ENCODE results near the gene CTNND2.
A peak's percentile ranks its signal among the peaks of the same experiment; 100 is the strongest.

CTNND2 gene

DNA sequence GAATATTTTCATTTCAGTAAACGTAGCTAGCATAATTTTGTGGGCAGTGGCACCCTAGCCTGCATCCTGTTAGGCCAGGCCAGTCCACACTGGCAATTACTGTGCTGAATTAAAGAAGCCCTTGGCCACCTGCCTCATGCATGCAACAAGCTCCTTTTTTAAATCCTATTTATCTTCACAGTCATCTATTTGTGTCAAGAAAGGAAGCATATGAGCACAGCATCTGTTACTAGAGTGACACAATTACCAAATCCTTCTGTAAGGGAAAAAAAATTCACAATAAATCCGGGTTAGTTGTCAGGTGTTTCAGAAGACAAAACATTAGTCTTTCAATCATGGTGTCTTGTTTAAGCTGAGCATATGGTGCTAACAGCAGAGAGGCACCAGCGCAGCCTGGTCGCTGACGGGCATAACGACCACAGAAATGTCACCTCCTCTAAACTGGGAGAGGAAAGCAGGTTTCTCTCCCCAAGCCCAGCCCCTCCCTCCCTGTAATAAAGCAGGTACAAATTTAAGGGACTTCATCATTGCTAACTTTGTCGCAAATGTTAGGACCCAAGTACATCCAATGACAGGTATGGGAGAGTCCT lies 520.6 kb downstream of the CTNND2 start:
- H3K27ac ChIP-seq = peak overlapping the region; percentile 85
- H3K4me3 ChIP-seq (ENCODE audit: low read depth, low read length) = peak overlapping the region; percentile 63
- H3K27me3 ChIP-seq (ENCODE audit: insufficient read depth, low read depth, severe bottlenecking) = no peaks in the 10 kb centered on the region
- H3K36me3 ChIP-seq = peaks cover 22% of the 10 kb centered on the region
- H3K9me3 ChIP-seq (ENCODE audit: severe bottlenecking) = no peaks in the 10 kb centered on the region
- TF ChIP-seq, protein P1, sequence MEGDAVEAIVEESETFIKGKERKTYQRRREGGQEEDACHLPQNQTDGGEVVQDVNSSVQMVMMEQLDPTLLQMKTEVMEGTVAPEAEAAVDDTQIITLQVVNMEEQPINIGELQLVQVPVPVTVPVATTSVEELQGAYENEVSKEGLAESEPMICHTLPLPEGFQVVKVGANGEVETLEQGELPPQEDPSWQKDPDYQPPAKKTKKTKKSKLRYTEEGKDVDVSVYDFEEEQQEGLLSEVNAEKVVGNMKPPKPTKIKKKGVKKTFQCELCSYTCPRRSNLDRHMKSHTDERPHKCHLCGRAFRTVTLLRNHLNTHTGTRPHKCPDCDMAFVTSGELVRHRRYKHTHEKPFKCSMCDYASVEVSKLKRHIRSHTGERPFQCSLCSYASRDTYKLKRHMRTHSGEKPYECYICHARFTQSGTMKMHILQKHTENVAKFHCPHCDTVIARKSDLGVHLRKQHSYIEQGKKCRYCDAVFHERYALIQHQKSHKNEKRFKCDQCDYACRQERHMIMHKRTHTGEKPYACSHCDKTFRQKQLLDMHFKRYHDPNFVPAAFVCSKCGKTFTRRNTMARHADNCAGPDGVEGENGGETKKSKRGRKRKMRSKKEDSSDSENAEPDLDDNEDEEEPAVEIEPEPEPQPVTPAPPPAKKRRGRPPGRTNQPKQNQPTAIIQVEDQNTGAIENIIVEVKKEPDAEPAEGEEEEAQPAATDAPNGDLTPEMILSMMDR (IDR thresholded peaks at IDR 0.05; ENCODE audit: low read depth, low read length) = no peak
- DNase-seq = peak; percentile 82

DNA sequence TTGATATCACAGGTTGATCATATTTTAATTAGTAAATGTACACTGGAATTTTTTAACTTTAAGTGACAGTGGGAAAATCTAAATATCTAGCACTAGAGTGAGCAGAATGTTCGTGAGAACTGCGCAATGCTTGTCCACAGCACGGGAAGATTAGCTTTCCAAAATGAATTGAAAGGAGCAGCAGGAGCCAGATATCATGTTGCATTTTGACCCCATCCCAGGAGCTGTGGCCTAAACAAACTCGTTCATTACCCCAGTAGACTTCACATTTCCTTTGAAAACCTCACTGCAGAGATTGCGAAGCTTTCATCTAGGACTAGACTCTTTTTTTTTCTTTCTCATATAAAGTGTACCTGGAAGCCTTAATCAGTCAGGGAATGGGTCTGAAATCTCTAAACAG lies 525.8 kb downstream of the CTNND2 start:
- no peak for DNase-seq

DNA sequence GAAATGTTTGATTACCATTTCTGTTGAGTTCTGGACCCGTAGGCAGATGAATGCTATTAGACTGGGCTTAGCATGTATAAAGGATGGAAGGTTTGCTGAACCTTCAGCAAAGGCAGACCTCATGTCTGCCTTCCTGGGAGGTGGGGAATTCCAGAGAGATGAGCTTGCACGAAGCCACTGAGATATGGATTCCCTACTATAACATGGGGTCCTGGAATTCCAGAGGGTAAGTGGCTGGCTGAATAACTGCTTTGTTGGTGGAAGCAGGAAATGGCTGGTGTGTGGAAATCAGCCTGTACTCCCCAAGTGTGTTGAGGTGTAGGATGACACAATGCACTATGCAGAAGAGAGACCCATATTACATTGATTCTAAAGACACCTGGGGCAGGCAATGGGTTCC lies 526.4 kb downstream of the CTNND2 start:
- TF ChIP-seq, protein P1 (IDR thresholded peaks at IDR 0.05; ENCODE audit: low read depth, low read length) = no peak
- DNase-seq = no peak
- no peaks in the 10 kb centered on the region for H3K27me3 ChIP-seq (ENCODE audit: insufficient read depth, low read depth, severe bottlenecking)
- H3K36me3 ChIP-seq = peaks cover 32% of the 10 kb centered on the region
- H3K9me3 ChIP-seq (ENCODE audit: severe bottlenecking) = no peaks in the 10 kb centered on the region
- H3K4me3 ChIP-seq (ENCODE audit: low read depth, low read length) = no peak overlapping the region
- H3K27ac ChIP-seq = no peak overlapping the region

More for the DNA sequence above, 525.8 kb downstream of the CTNND2 start:
- H3K36me3 ChIP-seq = peaks cover 32% of the 10 kb centered on the region
- no peak overlapping the region for H3K27ac ChIP-seq
- no peaks in the 10 kb centered on the region for H3K27me3 ChIP-seq (ENCODE audit: insufficient read depth, low read depth, severe bottlenecking)
- TF ChIP-seq, protein P1 (IDR thresholded peaks at IDR 0.05; ENCODE audit: low read depth, low read length) = no peak
- no peak overlapping the region for H3K4me3 ChIP-seq (ENCODE audit: low read depth, low read length)
- H3K9me3 ChIP-seq (ENCODE audit: severe bottlenecking) = no peaks in the 10 kb centered on the region

DNA sequence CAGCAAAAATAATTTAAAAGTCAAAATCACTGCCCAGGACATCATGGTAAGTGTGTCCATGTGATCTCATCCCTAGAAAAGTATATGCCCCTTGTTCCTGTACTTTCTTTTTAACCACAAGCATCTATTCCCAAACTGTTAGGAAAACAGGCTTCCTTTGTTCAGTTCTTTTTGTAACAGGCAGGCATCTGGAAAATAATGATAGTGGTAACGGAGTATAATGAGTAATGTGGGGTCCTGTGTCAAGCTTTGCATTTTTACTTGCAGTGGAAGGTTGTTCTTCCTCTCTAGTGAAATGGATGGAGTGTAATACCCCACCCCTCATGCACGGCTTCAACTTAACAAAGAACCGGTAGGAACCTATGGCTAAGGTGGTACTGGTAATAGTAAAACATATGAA lies 532.1 kb downstream of the CTNND2 start:
- Histone ChIP-seq H3K27me3 (ENCODE audit: insufficient read depth, low read depth, severe bottlenecking) (no peaks in the 10 kb centered on the region), H3K4me3 (ENCODE audit: low read depth, low read length) (no peak overlapping the region), H3K36me3 (peaks cover under 1% of the 10 kb centered on the region; the same call in 1 of the 2 replicates), H3K27ac (no peak overlapping the region), H3K9me3 (ENCODE audit: severe bottlenecking) (no peaks in the 10 kb centered on the region)
- TF ChIP-seq, protein P1 (IDR thresholded peaks at IDR 0.05; ENCODE audit: low read depth, low read length) = no peak
- DNase-seq = no peak

DNA sequence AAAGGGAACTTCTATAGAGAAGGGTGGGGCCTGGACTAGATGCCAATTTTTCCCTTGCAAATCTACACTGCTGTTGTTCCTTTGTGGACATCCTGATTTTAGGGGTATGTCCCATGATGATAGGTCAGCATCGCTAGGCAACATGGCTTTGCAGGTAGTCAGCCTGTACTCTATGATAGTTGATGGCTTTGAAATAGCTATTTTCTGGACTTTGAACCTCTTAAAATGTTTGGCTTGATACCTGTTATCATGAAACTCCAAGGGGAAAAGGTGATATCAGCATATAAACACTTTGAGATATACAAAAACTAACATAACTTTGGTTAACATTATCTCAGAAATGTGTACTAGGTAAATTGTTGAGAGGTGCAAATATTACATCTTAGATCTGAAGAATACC lies 533.2 kb downstream of the CTNND2 start:
- no peak overlapping the region for H3K27ac ChIP-seq
- H3K9me3 ChIP-seq (ENCODE audit: severe bottlenecking) = no peaks in the 10 kb centered on the region
- no peak overlapping the region for H3K4me3 ChIP-seq (ENCODE audit: low read depth, low read length)
- TF ChIP-seq, protein P1 (IDR thresholded peaks at IDR 0.05; ENCODE audit: low read depth, low read length) = no peak
- H3K27me3 ChIP-seq (ENCODE audit: insufficient read depth, low read depth, severe bottlenecking) = no peaks in the 10 kb centered on the region
- H3K36me3 ChIP-seq = peaks cover 1% of the 10 kb centered on the region; the same call in 1 of the 2 replicates
- DNase-seq = no peak

DNA sequence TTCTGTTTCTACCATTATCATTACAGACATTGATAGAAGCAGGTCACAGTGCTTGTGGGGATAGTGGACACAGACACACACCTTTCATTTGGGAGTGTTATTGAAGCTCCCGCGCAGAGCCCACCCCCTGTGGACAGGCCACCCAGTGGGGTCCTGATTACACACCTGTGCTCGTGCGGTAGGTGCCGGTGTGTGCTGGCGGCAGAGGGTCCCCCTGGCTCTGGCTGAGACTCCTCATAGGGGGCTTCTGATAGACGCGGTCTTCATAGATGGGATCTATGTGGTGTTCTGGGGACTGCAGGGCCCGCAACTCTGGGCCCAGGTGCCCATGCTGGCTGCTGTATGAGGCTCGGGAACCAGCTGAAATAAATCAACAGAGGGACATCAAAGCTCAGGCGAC lies 539.7 kb downstream of the CTNND2 start:
- no peak for DNase-seq
- TF ChIP-seq, protein P1 (IDR thresholded peaks at IDR 0.05; ENCODE audit: low read depth, low read length) = no peak
- H3K36me3 ChIP-seq = peaks cover 51% of the 10 kb centered on the region
- H3K27me3 ChIP-seq (ENCODE audit: insufficient read depth, low read depth, severe bottlenecking) = no peaks in the 10 kb centered on the region
- no peaks in the 10 kb centered on the region for H3K9me3 ChIP-seq (ENCODE audit: severe bottlenecking)
- H3K4me3 ChIP-seq (ENCODE audit: low read depth, low read length) = no peak overlapping the region
- H3K27ac ChIP-seq = no peak overlapping the region
